Skin epidermis (tissue), 12 donors: Measurements from ENCODE around the gene FUBP1.
A peak's percentile ranks its signal among the peaks of the same experiment; 100 is the strongest.
"Not testable (repeated sequence)": the region's sequence is repeated elsewhere in the genome, so short reads cannot be mapped to it uniquely, and the experiment has no call there.

Experiments used
- H3K27ac ChIP-seq, 21 experiments: fragments of 200-600 bp; sonication (generic) in 11 of 21; one replicate each; pipeline ENCODE4 v1.5.0; 2020; ENCODE audit warnings: mild to moderate bottlenecking in 3 of 21, inconsistent platforms in 2 of 21, moderate library complexity in 2 of 21
- H3K4me3 ChIP-seq, 7 experiments: fragments of 200-600 bp; sonication (generic) in 2 of 7; one replicate each; pipeline ENCODE4 v1.5.0; 2020; ENCODE audit warnings: inconsistent platforms in 2 of 7, mild to moderate bottlenecking in 2 of 7, moderate library complexity in 1 of 7

The FUBP1 gene

GRCh38 chr1:77953907-77954306, 25.0 kb downstream of the FUBP1 start:
- Histone ChIP-seq H3K4me3 (no peak overlapping the region), H3K27ac (no peak overlapping the region)

GRCh38 chr1:77951328-77951727, 27.5 kb downstream of the FUBP1 start:
- H3K27ac ChIP-seq: no peak overlapping the region
- H3K4me3 ChIP-seq: no peak overlapping the region

GRCh38 chr1:77950873-77951272, 28.0 kb downstream of the FUBP1 start:
- no peak overlapping the region for H3K4me3 ChIP-seq
- no peak overlapping the region for H3K27ac ChIP-seq

- H3K4me3 ChIP-seq: no peak overlapping the region
- no peak overlapping the region for H3K27ac ChIP-seq
Measured at GRCh38 chr1:77948841-77949424, 29.9 kb downstream of the FUBP1 start.

GRCh38 chr1:77945345-77945744, 33.5 kb downstream of the FUBP1 start:
- Histone ChIP-seq H3K27ac (no peak overlapping the region), H3K4me3 (no peak overlapping the region)

- no peak overlapping the region for H3K27ac ChIP-seq
- H3K4me3 ChIP-seq: no peak overlapping the region
Measured at GRCh38 chr1:77942400-77943140, 36.3 kb downstream of the FUBP1 start.

- Histone ChIP-seq H3K27ac (no peak overlapping the region), H3K4me3 (no peak overlapping the region)
Measured at GRCh38 chr1:77940921-77941570, 37.8 kb downstream of the FUBP1 start.

GRCh38 chr1:77938651-77939050, 40.2 kb downstream of the FUBP1 start:
- no peak overlapping the region for H3K27ac ChIP-seq
- H3K4me3 ChIP-seq: no peak overlapping the region

GRCh38 chr1:77929806-77930205, 49.1 kb downstream of the FUBP1 start:
- Histone ChIP-seq H3K27ac (no peak overlapping the region), H3K4me3 (no peak overlapping the region)

- H3K27ac ChIP-seq: no peak overlapping the region
- H3K4me3 ChIP-seq: no peak overlapping the region
Measured at GRCh38 chr1:77927414-77927813, 51.5 kb downstream of the FUBP1 start.

GRCh38 chr1:77926561-77927357, 52.1 kb downstream of the FUBP1 start:
- H3K4me3 ChIP-seq: peak overlapping the region in 2 of 7 experiments; percentile 7 to 11
- H3K27ac ChIP-seq: no peak overlapping the region

- peak overlapping the region in 1 of 7 experiments; percentile 11 for H3K4me3 ChIP-seq
Measured at GRCh38 chr1:77925956-77926355, 52.9 kb downstream of the FUBP1 start.

GRCh38 chr1:77925518-77925917, 53.4 kb downstream of the FUBP1 start:
- no peak overlapping the region for H3K4me3 ChIP-seq
- no peak overlapping the region for H3K27ac ChIP-seq

More at GRCh38 chr1:77925956-77926355, 52.9 kb downstream of the FUBP1 start:
- H3K27ac ChIP-seq: no peak overlapping the region

GRCh38 chr1:77918918-77919317, 60.0 kb downstream of the FUBP1 start:
- H3K4me3 ChIP-seq, H3K27ac ChIP-seq: not testable (repeated sequence)

- H3K27ac ChIP-seq: no peak overlapping the region
- H3K4me3 ChIP-seq: no peak overlapping the region
Measured at GRCh38 chr1:77910116-77910515, 68.8 kb downstream of the FUBP1 start.

- Histone ChIP-seq H3K27ac (no peak overlapping the region), H3K4me3 (no peak overlapping the region)
Measured at GRCh38 chr1:77906624-77907023, 72.2 kb downstream of the FUBP1 start.

- Histone ChIP-seq H3K27ac (no peak overlapping the region), H3K4me3 (no peak overlapping the region)
Measured at GRCh38 chr1:77906019-77906545, 72.8 kb downstream of the FUBP1 start.

- Histone ChIP-seq H3K4me3 (no peak overlapping the region), H3K27ac (no peak overlapping the region)
Measured at GRCh38 chr1:77905603-77906002, 73.3 kb downstream of the FUBP1 start.

- H3K4me3 ChIP-seq: no peak overlapping the region
- H3K27ac ChIP-seq: no peak overlapping the region
Measured at GRCh38 chr1:77900687-77901293, 78.1 kb downstream of the FUBP1 start.
